Limb (tissue), 2 donors: ENCODE results near the gene PLEKHG4B.
A peak's percentile ranks its signal among the peaks of the same experiment; 100 is the strongest.

ENCODE experiments used
- DNase-seq, 2 donors: peaks; one replicate each; pipeline ENCODE4 v3.0.0-alpha.2; 2016; ENCODE audit errors: extremely low spot score in 2 of 2

Gene PLEKHG4B

DNA sequence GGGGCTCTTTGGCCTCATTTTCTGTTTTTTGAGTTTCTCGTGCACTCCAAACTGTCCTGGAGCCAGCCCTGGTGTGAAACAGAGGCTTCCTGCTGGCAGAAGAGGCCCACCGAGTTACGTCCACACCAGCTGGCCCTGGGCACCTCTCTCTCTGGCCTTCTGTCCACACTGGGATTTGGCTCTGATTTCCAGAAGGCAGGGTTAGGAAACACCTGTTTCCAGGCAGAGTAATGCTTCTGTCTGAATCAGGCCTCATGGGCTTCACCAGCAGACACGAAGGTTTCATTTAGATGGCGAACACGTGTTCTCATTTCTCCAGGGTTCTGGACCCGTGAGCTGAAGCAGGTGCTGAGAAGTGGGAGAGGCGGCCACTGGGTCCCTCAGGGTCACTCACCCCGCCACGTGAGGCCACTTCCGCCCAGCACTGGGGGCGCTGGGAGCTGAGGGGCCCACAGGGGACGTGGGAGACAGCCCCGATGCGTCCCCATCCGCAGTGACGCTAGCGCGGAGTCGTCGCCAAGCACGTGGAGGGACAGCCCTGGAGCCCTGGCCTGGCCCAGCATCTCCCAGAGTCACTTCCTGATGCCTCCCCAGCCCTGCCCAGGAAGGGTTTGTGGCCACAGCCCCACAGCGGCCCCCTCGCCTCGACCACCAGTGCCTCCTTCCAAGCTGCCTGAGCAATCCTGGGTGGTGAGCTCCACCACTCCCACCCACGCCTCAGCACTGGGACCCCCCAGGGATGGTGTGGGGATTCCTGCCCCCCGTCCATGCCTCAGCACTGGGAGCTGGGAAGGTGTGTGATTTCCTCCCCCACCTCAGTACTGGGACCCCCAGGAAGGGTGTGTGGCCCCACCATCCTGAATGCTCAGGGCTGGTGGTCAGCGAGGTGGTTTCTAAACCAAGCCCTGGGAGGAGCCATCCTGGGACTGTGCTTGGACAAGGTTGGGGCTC, 94.4 kb downstream of the PLEKHG4B start:
- DNase-seq: no peak

- no peak for DNase-seq
Observed at GRCh38 chr5:187042-187431, 95.1 kb downstream of the PLEKHG4B start.

- no peak for DNase-seq
Observed at GRCh38 chr5:187617-188451, 95.9 kb downstream of the PLEKHG4B start.

GRCh38 chr5:188488-189481, 96.8 kb downstream of the PLEKHG4B start:
- peak; percentile 80 to 91 for DNase-seq

DNA sequence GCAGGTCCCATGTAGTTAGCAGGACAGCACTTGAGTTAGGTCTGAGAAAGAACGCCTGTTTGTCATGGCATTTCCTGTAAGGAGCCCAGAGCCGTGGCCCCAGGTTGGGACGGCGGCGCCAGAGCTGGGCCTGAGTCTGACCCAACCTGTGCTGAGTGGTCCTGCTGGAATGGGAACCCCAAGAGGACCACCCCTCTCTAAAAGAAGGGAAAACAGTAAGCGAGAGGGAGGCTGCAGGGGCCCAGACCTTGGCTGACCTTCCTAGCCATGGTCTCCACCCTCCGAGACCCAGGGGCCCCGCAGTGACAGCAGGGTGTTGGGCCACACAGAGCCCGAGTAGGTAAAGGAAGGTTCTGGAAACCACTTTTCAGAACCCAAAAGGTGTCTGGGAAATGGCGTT, 97.5 kb downstream of the PLEKHG4B start:
- DNase-seq: no peak

GRCh38 chr5:189976-190365, 98.0 kb downstream of the PLEKHG4B start:
- DNase-seq: no peak

DNA sequence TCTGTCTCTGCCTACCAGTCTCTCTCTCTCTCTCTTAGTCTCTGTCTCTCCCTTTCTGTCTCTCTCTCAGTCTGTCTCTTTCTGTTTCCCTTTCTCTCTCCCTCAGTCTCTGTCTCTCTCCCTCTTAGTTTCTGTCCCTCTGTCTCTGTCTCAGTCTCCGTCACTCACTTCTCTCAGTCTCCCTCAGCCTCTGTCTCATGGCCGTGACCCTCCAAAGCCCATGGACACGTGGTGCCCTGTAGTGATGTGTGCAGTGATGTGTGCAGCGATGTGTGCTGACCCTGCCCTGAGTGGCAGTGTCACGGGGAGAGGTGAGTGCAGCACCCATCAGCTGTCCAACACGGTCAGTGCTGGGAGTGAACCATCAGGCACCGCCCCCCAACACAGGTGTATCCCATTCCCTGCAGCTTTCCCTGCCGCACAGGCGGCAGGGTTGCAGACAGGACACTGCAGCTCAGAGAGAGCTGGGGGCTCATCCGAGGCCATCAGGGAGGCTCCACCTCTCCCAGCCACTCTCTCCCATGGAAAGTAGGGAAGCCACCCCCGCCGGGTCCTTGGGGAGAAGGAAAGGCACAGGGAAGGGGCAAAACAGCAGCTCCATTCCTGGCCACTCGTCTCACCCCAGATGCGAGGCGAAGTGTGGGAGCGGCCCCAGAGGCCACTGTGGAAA, 98.5 kb downstream of the PLEKHG4B start:
- no peak for DNase-seq

DNA sequence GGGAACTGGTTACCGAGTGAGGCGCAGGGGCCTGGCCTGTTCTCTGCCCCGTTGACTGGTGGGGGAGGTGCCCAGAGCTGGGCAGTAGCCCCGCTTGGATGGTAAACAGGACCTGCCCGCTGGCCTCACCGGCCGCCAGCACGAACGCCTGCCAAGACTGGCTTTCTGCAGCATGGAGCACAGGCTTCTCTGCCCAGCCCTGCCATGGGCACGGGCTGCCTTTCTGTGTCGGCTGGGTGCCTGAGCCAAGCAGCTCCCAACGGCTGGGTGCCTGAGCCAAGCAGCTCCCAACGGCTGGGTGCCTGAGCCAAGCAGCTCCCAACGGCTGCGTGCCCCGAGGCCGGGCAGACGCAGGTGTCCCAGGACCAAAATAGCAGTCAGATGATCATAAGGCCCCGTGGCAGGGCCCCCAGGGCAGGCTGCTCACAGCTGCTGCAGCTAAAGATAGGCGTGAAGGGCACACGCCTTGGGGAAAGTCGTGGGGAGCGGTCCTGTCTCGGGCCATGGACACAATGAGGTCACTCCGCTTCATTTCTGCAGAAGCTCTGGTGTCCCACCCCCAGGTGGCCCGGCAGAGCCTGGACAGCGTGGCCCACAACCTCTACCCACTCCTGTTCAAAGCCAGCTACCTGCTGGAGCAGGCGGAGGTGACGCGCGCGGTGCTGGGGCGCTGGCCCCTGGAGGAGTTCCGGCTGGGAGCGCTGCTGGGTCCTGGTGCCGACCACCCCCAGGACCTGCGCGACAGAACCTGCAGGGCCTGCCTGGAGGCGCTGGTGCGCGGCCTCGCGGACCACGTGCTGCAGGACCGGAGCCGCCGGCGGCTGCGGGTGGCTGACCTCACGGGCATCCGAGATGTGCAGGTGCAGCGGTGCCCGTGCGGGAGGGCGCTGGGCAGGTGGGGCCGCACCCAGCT, 99.3 kb downstream of the PLEKHG4B start, which contains the start of gene LRRC14B:
Gene LRRC14B, plus strand, starts transcription at position 460 of the 913 bp plus-strand sequence. Its CDS starts 44 bp downstream, at position 504.
- DNase-seq: peak in 1 of 2 donors; percentile 51

GRCh38 chr5:191949-192690, 100.2 kb downstream of the PLEKHG4B start:
- DNase-seq: no peak

DNA sequence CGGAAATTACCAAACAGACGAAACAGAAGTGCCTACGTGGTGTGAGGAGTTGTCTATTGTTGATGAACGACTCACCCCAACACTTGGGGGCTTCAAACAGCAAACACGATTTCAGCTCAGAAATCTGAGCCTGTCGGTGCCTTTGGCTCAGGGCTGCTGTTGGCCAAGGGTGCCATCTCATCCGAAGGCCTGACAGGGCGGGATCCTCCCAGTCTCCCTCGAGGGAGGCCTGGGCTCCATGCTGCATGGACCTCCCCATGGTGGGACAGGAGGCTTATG, 100.7 kb downstream of the PLEKHG4B start:
- DNase-seq: no peak

- no peak for DNase-seq
Observed at GRCh38 chr5:192970-193831, 101.2 kb downstream of the PLEKHG4B start.

- DNase-seq: no peak
Observed at GRCh38 chr5:194102-194501, 102.1 kb downstream of the PLEKHG4B start.

- DNase-seq: no peak
Observed at GRCh38 chr5:194603-195209, 102.7 kb downstream of the PLEKHG4B start.

DNA sequence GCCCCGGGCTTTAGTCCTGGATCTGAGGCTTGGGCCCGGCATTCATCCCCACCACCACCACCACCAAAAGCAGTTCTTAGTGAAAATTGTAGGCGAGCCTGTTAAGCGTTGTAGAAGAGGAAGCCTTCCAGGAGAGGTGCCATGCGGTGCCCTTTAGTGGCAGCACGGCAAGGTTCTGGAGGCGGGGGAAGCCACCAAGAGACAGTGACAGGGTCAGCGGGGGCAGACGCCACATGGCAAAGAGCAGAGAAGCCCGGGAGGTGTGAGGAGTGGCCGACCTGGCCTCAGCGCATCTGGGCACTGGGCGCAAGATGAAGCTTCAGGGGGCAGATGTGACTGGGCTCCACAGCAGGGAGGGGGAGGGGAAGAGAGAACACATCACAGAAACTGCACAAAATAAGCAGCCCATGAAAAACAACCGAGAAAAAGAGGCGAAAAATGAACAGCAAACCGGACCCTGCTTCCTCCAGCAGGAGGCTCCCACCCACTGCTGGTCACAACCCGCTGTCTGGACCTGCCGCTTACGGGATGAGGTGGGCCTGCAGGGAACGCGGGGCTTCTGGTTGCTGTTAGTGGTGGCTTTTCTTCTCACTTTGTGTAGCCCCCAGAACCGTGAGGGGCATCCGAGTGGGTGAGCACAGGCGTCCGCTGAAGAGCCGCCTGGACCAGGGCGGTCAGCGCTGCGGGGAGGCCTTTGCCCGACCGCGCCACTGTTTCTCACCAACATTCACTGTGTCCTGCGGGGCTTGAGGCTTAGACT, 103.6 kb downstream of the PLEKHG4B start:
- peak in 1 of 2 donors; percentile 24 for DNase-seq

- peak in 1 of 2 donors; percentile 31 for DNase-seq
Observed at GRCh38 chr5:196350-196749, 104.4 kb downstream of the PLEKHG4B start.

GRCh38 chr5:197031-197430, 105.1 kb downstream of the PLEKHG4B start:
- peak in 1 of 2 donors; percentile 69 for DNase-seq
